Caco-2 (cell line): Measurements from ENCODE around the gene PVALEF. TPM values are rescaled to one million over a fixed set of nuclear protein-coding genes. Genes with fewer than 3 reads are reported as not detected.
A peak's percentile ranks its signal among the peaks of the same experiment; 100 is the strongest.

Experiments
- BruUV-seq: library from RNA; stranded (reverse); fragments of 400-500 nt; replicated peaks from 2 replicates; lab custom pipeline; 2021; lab: Mats Ljungman, UMichigan
- CTCF ChIA-PET: fragments of 300-600 bp; sonication (Branson Sonifier 250); formaldehyde crosslinking; loops from one replicate; lab custom pipeline; 2022; ENCODE audit warnings: antibody characterized with exemption; lab: Charles Lee
- POLR2A ChIA-PET: fragments of 300-600 bp; sonication (Branson Sonifier 250); formaldehyde crosslinking; loops from one replicate; lab custom pipeline; 2022; ENCODE audit warnings: antibody characterized with exemption; lab: Charles Lee
- DNase-seq, 2 experiments: peaks; one replicate each; pipeline versions ENCODE4 v3.0.0 to v3.0.0-alpha.2; 2020 to 2022
- H3K27me3 ChIP-seq: replicated peaks from 2 replicates; pipeline ENCODE4 v1.6.0; 2011; ENCODE audit warnings: low read length; ENCODE audit not compliant: control insufficient read depth, insufficient read depth
- H3K36me3 ChIP-seq: 2 replicates; pipeline ENCODE4 v1.5.1; 2011; ENCODE audit warnings: low read length; ENCODE audit not compliant: control insufficient read depth, insufficient read depth
- H3K4me1 ChIP-seq: fragments of 250-450 bp; sonication (Bioruptor Pico); 2 replicates; pipeline ENCODE4 v1.5.1; 2020; ENCODE audit warnings: mild to moderate bottlenecking
- H3K4me3 ChIP-seq: 2 replicates; pipeline ENCODE4 v1.5.1; 2011; ENCODE audit warnings: low read depth, mild to moderate bottlenecking, control low read depth, low read length
- H3K9me3 ChIP-seq: fragments of 250-450 bp; sonication (Bioruptor Pico); 2 replicates; pipeline ENCODE4 v1.5.1; 2020; ENCODE audit warnings: mild to moderate bottlenecking, moderate library complexity
- H3K27ac Mint-ChIP-seq: one replicate; pipeline ENCODE4 v1.8.0; 2022; ENCODE audit warnings: mixed read lengths; ENCODE audit not compliant: unreplicated experiment
- H3K27me3 Mint-ChIP-seq: one replicate; pipeline ENCODE4 v1.8.0; 2022; ENCODE audit warnings: mixed read lengths; ENCODE audit not compliant: insufficient read depth, unreplicated experiment
- H3K36me3 Mint-ChIP-seq: one replicate; pipeline ENCODE4 v1.8.0; 2022; ENCODE audit warnings: mild to moderate bottlenecking, mixed read lengths; ENCODE audit not compliant: insufficient read depth, unreplicated experiment
- H3K4me1 Mint-ChIP-seq: one replicate; pipeline ENCODE4 v1.8.0; 2022; ENCODE audit warnings: low read depth, mixed read lengths; ENCODE audit not compliant: unreplicated experiment
- H3K4me3 Mint-ChIP-seq: one replicate; pipeline ENCODE4 v1.8.0; 2022; ENCODE audit warnings: mild to moderate bottlenecking, moderate library complexity, mixed read lengths; ENCODE audit not compliant: unreplicated experiment
- H3K9me3 Mint-ChIP-seq: one replicate; pipeline ENCODE4 v1.8.0; 2022; ENCODE audit warnings: mixed read lengths; ENCODE audit not compliant: unreplicated experiment
- intact Hi-C: fragments of 100-400 bp; cut with micrococcal nuclease; formaldehyde crosslinking; loops from one replicate; pipeline ENCODE4 v1.10.0; 2022; ENCODE audit not compliant: unreplicated experiment
- total RNA-seq: library from RNA; stranded (reverse); gene quantifications from 2 replicates; pipeline ENCODE4 v1.2.3, GENCODE V29; 2022
- TF ChIP-seq, protein P1 (sequence below), 2 experiments: fragments of 200-600 bp in 1 of 2; IDR thresholded peaks; 1 replicate in 1 of 2; 2 replicates in 1 of 2; pipeline versions ENCODE4 v1.5.1 to v1.8.0; 2011 to 2022; ENCODE audit warnings: antibody characterized with exemption in 1 of 2, control low read depth in 1 of 2, inconsistent platforms in 1 of 2, low read depth in 1 of 2, low read length in 1 of 2, mild to moderate bottlenecking in 1 of 2, moderate library complexity in 1 of 2; ENCODE audit not compliant: insufficient read depth in 1 of 2, severe bottlenecking in 1 of 2, unreplicated experiment in 1 of 2

PVALEF gene
- total RNA-seq, 1 experiment from 2014 or later = not detected

DNA sequence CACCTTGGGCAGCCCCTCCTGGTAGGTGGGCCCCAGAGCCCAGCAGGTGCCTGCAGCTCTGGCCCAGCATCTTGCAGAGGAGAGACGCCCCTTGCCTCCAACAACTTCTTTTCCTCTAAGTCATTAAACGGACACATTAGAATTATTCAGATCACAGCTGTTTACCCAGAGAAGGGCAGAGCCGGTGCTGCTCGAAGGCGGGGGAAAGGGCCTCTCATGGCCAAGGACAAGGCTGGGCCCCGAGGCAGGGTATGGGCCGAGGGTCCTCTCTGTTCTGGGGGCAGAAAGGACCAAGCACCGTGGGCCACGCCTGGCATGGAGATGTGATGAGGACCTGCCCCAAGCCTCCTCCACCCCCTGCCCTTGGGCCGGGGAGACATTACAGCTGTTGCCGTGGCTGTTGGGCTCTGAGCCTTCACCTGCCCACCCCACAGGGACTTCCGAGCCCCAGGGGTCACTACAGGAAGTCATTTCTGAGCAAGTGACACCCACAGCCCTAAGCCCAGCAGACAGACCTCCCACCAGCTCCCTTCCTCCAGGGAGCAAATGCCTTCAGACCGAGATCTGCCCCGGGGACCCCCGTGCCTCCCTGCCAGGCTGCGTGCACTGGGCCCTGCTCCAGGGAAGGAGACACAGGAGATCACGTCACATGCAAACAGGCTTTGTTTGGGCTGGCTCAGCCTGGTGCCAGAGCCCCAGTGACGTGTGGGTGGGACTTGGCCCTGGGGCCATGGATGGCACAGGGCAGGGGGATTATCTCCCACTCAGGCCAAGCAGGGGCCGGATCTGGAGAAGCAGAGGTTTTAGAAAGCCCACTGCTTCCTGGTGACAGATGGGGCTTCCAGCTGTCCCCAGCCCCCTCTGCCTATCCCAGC lies 699 bp upstream of the PVALEF start:
- Histone ChIP-seq H3K9me3 (no peaks in the 10 kb centered on the region), H3K4me1 (peaks cover 22% of the 10 kb centered on the region), H3K4me3 (0 out of 2 replicates have a peak overlapping the region, but pooled peaks have one; percentile 70), H3K36me3 (no peaks in the 10 kb centered on the region), H3K27me3 (no peaks in the 10 kb centered on the region)
- ChIA-PET POLR2A (no interaction called here), CTCF (no interaction called here)
- Mint-ChIP-seq H3K27me3 (no peaks in the 10 kb centered on the region), H3K27ac (no peak overlapping the region), H3K4me3 (peak overlapping the region; percentile 74), H3K9me3 (no peaks in the 10 kb centered on the region), H3K36me3 (peaks cover 8% of the 10 kb centered on the region), H3K4me1 (no peaks in the 10 kb centered on the region)
- BruUV-seq = no TSS peak
- intact Hi-C loops = no loop called here
- no peak for DNase-seq
- TF ChIP-seq, protein P1, sequence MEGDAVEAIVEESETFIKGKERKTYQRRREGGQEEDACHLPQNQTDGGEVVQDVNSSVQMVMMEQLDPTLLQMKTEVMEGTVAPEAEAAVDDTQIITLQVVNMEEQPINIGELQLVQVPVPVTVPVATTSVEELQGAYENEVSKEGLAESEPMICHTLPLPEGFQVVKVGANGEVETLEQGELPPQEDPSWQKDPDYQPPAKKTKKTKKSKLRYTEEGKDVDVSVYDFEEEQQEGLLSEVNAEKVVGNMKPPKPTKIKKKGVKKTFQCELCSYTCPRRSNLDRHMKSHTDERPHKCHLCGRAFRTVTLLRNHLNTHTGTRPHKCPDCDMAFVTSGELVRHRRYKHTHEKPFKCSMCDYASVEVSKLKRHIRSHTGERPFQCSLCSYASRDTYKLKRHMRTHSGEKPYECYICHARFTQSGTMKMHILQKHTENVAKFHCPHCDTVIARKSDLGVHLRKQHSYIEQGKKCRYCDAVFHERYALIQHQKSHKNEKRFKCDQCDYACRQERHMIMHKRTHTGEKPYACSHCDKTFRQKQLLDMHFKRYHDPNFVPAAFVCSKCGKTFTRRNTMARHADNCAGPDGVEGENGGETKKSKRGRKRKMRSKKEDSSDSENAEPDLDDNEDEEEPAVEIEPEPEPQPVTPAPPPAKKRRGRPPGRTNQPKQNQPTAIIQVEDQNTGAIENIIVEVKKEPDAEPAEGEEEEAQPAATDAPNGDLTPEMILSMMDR (IDR thresholded peaks at IDR 0.05; ENCODE audit: insufficient read depth in 1 of 2, low read depth in 1 of 2, low read length in 1 of 2, severe bottlenecking in 1 of 2, unreplicated experiment in 1 of 2) = no peak

GRCh38 chr17:81166033-81166492 lies 756 bp downstream of the PVALEF start, which contains the start of gene AATK:
AATK (minus strand) TSS chr17:81166221; CDS start chr17:81165992, 229 bp downstream.
- CTCF ChIA-PET = no interaction called here
- intact Hi-C loops = no loop called here
- H3K4me3 Mint-ChIP-seq = peak within 1 kb of the TSS; percentile 74
- Histone ChIP-seq H3K27me3 (no peaks in the 10 kb centered on the region), H3K4me3 (peak within 1 kb of the TSS; percentile 70), H3K4me1 (peaks cover 22% of the 10 kb centered on the region), H3K36me3 (no peaks in the 10 kb centered on the region), H3K9me3 (no peaks in the 10 kb centered on the region)
- H3K27me3 Mint-ChIP-seq = no peaks in the 10 kb centered on the region
- no peaks in the 10 kb centered on the region for H3K9me3 Mint-ChIP-seq
- DNase-seq = no peak
- H3K36me3 Mint-ChIP-seq = peaks cover 8% of the 10 kb centered on the region
- TF ChIP-seq, protein P1 (IDR thresholded peaks at IDR 0.05; ENCODE audit: insufficient read depth in 1 of 2, low read depth in 1 of 2, low read length in 1 of 2, severe bottlenecking in 1 of 2, unreplicated experiment in 1 of 2) = no peak
- POLR2A ChIA-PET = no interaction called here
- H3K4me1 Mint-ChIP-seq = no peaks in the 10 kb centered on the region
- H3K27ac Mint-ChIP-seq = peak within 1 kb of the TSS; percentile 60
- BruUV-seq = no TSS peak

DNA sequence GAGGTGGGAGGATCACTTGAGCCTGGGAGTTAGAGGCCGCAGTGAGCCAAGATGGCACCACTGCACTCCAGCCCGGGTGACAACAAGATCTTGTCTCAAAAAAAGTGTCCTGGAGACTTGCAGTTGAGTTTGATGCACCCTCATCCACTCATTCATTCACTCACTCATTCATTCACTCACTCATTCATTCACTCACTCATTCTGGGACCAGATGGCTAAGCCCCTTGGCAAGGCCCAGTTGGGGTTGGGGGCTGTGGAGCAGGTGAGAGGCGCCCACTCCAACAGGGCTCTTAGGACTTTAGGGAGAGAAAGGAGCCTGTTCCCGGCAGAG lies 1.9 kb downstream of the PVALEF start:
- Histone ChIP-seq H3K27me3 (no peaks in the 10 kb centered on the region), H3K36me3 (no peaks in the 10 kb centered on the region), H3K9me3 (no peaks in the 10 kb centered on the region), H3K4me3 (no peak overlapping the region), H3K4me1 (peaks cover 22% of the 10 kb centered on the region)
- Mint-ChIP-seq H3K36me3 (peaks cover 8% of the 10 kb centered on the region), H3K4me3 (peak overlapping the region; percentile 4), H3K27me3 (no peaks in the 10 kb centered on the region), H3K27ac (no peak overlapping the region), H3K4me1 (no peaks in the 10 kb centered on the region), H3K9me3 (no peaks in the 10 kb centered on the region)
- intact Hi-C loops = no loop called here
- no TSS peak for BruUV-seq
- POLR2A ChIA-PET = no interaction called here
- TF ChIP-seq, protein P1 (IDR thresholded peaks at IDR 0.05; ENCODE audit: insufficient read depth in 1 of 2, low read depth in 1 of 2, low read length in 1 of 2, severe bottlenecking in 1 of 2, unreplicated experiment in 1 of 2) = no peak
- CTCF ChIA-PET = no interaction called here
- no peak for DNase-seq
